MM.1S (cell line): ENCODE measurements around the gene FPGS.

ENCODE experiments used
- DNase-seq: peaks from one replicate; pipeline ENCODE4 v3.0.0-alpha.2; 2015
- H2AFZ ChIP-seq: fragments of 300-600 bp; sonication (generic); 2 replicates; pipeline ENCODE4 v1.6.0; 2016; ENCODE audit warnings: antibody characterized with exemption, low read length
- H3F3A ChIP-seq: fragments of 300-600 bp; sonication (generic); 2 replicates; pipeline ENCODE4 v1.6.1; 2016; ENCODE audit warnings: mild to moderate bottlenecking, antibody characterized with exemption, low read length, moderate library complexity, mixed read lengths; ENCODE audit not compliant: insufficient read depth
- H3K27ac ChIP-seq: fragments of 300-600 bp; sonication (generic); 2 replicates; pipeline ENCODE4 v1.5.1; 2016; ENCODE audit warnings: mild to moderate bottlenecking, low read length
- H3K27me3 ChIP-seq: fragments of 300-600 bp; sonication (generic); replicated peaks from 2 replicates; pipeline ENCODE4 v1.6.0; 2016; ENCODE audit warnings: low read length; ENCODE audit not compliant: insufficient read depth
- H3K36me3 ChIP-seq: fragments of 300-600 bp; sonication (generic); replicated peaks from 2 replicates; pipeline ENCODE4 v1.6.1; 2016; ENCODE audit warnings: mild to moderate bottlenecking, low read length, mixed read lengths; ENCODE audit not compliant: insufficient read depth
- H3K4me1 ChIP-seq: fragments of 300-600 bp; sonication (generic); 2 replicates; pipeline ENCODE4 v1.6.1; 2016; ENCODE audit warnings: low read length, mixed read lengths
- H3K4me2 ChIP-seq: fragments of 300-600 bp; sonication (generic); 2 replicates; pipeline ENCODE4 v1.6.0; 2016; ENCODE audit warnings: low read depth, low read length
- H3K4me3 ChIP-seq: fragments of 300-600 bp; sonication (generic); 2 replicates; pipeline ENCODE4 v1.5.1; 2016; ENCODE audit warnings: low read length, mixed read lengths
- H3K79me2 ChIP-seq: fragments of 300-600 bp; sonication (generic); 2 replicates; pipeline ENCODE4 v1.6.1; 2016; ENCODE audit warnings: mixed run types, low read length, mixed read lengths
- H3K9ac ChIP-seq: fragments of 300-600 bp; sonication (generic); 2 replicates; pipeline ENCODE4 v1.6.1; 2016; ENCODE audit warnings: low read length, mixed read lengths
- H3K9me2 ChIP-seq: fragments of 300-600 bp; sonication (generic); replicated peaks from 2 replicates; pipeline ENCODE4 v1.6.1; 2016; ENCODE audit warnings: mild to moderate bottlenecking, low read length, mixed read lengths; ENCODE audit not compliant: insufficient read depth
- H3K9me3 ChIP-seq: fragments of 300-600 bp; sonication (generic); replicated peaks from 2 replicates; pipeline ENCODE4 v1.6.1; 2016; ENCODE audit warnings: mild to moderate bottlenecking, low read length, mixed read lengths; ENCODE audit not compliant: insufficient read depth
- H4K20me1 ChIP-seq: fragments of 300-600 bp; sonication (generic); 2 replicates; pipeline ENCODE4 v1.6.1; 2016; ENCODE audit warnings: mild to moderate bottlenecking, low read length, moderate library complexity, mixed read lengths; ENCODE audit not compliant: insufficient read depth
- CTCF ChIP-seq: fragments of 300-600 bp; sonication (generic); IDR thresholded peaks from 2 replicates; pipeline ENCODE4 v1.5.1; 2016; ENCODE audit warnings: antibody characterized with exemption, low read length, mixed read lengths
- EZH2 ChIP-seq: fragments of 300-600 bp; sonication (generic); optimal IDR thresholded peaks from 2 replicates; pipeline ENCODE3; 2017; ENCODE audit warnings: low read depth, mild to moderate bottlenecking, antibody characterized with exemption, low read length, mixed read lengths
- EZH2phosphoT487 ChIP-seq: fragments of 300-600 bp; sonication (generic); IDR thresholded peaks from 2 replicates; pipeline ENCODE4 v1.6.1; 2018; ENCODE audit warnings: antibody characterized with exemption, low read length

FPGS gene

GRCh38 chr9:127803507-127804352, 1.0 kb downstream of the FPGS start:
- Histone ChIP-seq H3K4me3 (peak overlapping the region; percentile 83), H3K27ac (peak overlapping the region; percentile 75; the same call in 1 of the 2 replicates), H3K36me3 (no peaks in the 10 kb centered on the region; the same call in 1 of the 2 replicates), H3K27me3 (no peaks in the 10 kb centered on the region), H3K4me2 (peak overlapping the region; percentile 87), H3K79me2 (peaks cover 40% of the 10 kb centered on the region), H4K20me1 (no peaks in the 10 kb centered on the region), H3F3A (peaks cover 8% of the 10 kb centered on the region), H3K4me1 (peaks cover 12% of the 10 kb centered on the region), H3K9ac (peak overlapping the region; percentile 93), H3K9me2 (no peaks in the 10 kb centered on the region), H2AFZ (peak overlapping the region; percentile 65), H3K9me3 (no peaks in the 10 kb centered on the region)
- DNase-seq, result peak; percentile 51
- TF ChIP-seq CTCF (no peak), EZH2 (no peak)

- Histone ChIP-seq H3K4me3 (no peak overlapping the region), H4K20me1 (no peaks in the 10 kb centered on the region), H3K79me2 (peaks cover 40% of the 10 kb centered on the region), H3K9me3 (no peaks in the 10 kb centered on the region), H3F3A (peaks cover 8% of the 10 kb centered on the region), H3K9me2 (no peaks in the 10 kb centered on the region), H3K36me3 (no peaks in the 10 kb centered on the region; the same call in 1 of the 2 replicates), H3K4me1 (peaks cover 12% of the 10 kb centered on the region), H3K27me3 (no peaks in the 10 kb centered on the region), H3K4me2 (no peak overlapping the region), H2AFZ (no peak overlapping the region), H3K9ac (no peak overlapping the region), H3K27ac (no peak overlapping the region)
- DNase-seq, result peak; percentile 36
- TF ChIP-seq EZH2 (no peak), CTCF (peak; percentile 50), EZH2phosphoT487 (no peak)
Measured at GRCh38 chr9:127805620-127806019, 2.9 kb downstream of the FPGS start.

DNA sequence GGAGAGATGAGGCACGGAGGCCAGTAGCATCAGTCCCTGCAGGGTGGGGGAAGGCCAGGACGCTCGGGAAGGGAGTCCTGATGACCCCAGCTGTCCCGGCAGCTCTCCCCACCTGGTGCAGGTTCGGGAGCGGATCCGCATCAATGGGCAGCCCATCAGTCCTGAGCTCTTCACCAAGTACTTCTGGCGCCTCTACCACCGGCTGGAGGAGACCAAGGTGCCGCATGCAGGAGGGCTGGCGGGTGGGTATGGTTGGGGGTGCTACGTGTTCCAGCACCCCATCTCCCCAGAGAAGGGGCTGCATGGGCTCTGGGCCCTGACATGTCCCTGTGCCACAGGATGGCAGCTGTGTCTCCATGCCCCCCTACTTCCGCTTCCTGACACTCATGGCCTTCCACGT, 4.2 kb downstream of the FPGS start:
- Histone ChIP-seq H3K36me3 (no peaks in the 10 kb centered on the region; the same call in 1 of the 2 replicates), H3K4me1 (peaks cover 10% of the 10 kb centered on the region)

More for the DNA sequence above, 4.2 kb downstream of the FPGS start:
- DNase-seq, result no peak
- H3F3A ChIP-seq, result peaks cover 6% of the 10 kb centered on the region
- no peak overlapping the region for H3K9ac ChIP-seq
- H3K27me3 ChIP-seq, result no peaks in the 10 kb centered on the region
- H4K20me1 ChIP-seq, result no peaks in the 10 kb centered on the region
- H3K27ac ChIP-seq, result no peak overlapping the region
- H3K79me2 ChIP-seq, result peaks cover 40% of the 10 kb centered on the region
- H3K4me3 ChIP-seq, result no peak overlapping the region
- H2AFZ ChIP-seq, result no peak overlapping the region
- no peaks in the 10 kb centered on the region for H3K9me3 ChIP-seq
- no peak for TF ChIP-seq CTCF
- TF ChIP-seq EZH2phosphoT487, result no peak
- H3K9me2 ChIP-seq, result no peaks in the 10 kb centered on the region
- H3K4me2 ChIP-seq, result no peak overlapping the region
